ENCODE data around the gene MANSC4. TPM values are rescaled to one million over a fixed set of nuclear protein-coding genes. Genes with fewer than 3 reads are reported as not detected.

Gene MANSC4
- total and polyA plus RNA-seq, 2 experiments from 2014 or later: not detected

DNA sequence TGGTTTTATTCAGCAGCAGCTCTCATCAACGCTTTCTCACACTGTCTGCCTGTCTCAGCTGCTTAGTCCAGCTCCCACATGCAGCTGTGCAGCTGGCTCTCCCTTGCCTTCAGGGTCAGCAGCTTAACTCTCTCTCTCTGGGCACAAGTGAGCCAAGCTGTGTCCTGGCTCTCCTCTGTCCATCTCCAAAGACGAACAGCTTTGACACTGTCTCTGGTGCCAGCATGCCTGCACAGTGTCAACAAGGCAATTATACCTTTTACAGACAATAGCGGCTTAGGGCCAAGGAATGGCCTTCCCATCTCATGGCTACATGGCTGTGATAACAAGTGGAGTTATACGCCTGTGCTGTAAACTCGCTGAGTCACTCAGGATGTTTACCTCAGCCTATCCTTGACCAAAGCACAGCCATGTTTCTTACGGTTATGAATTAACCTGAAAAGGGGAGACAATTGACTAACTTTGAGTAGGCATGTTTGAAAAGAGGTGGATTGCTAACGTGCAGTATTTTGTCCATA, 38.4 kb upstream of the MANSC4 start:
- H4K20me1 ChIP-seq (ENCODE audit: insufficient read depth): no peaks in the 10 kb centered on the region
- no peak overlapping the region for H3K9ac ChIP-seq
- H3K9me2 ChIP-seq (ENCODE audit: insufficient read depth): no peaks in the 10 kb centered on the region
- H3K79me2 ChIP-seq (ENCODE audit: insufficient read depth): no peaks in the 10 kb centered on the region
- H3K4me2 ChIP-seq (ENCODE audit: unreplicated experiment): no peak overlapping the region
- no peaks in the 10 kb centered on the region for H3K36me3 ChIP-seq (ENCODE audit: low read depth)
- WGBS, 2 experiments (ENCODE audit: low coverage in 1 of 2, low lambda C conversion rate in 2 of 2, missing lambda C conversion rate in 2 of 2): 92 to 94% methylated on average over 7 of the region's 7 CpGs
- H3K4me3 ChIP-seq: no peak overlapping the region
- H3K27ac ChIP-seq: no peak overlapping the region
- no peak for DNase-seq
- H3F3A ChIP-seq (ENCODE audit: insufficient read depth): peaks cover 14% of the 10 kb centered on the region
- no peaks in the 10 kb centered on the region for H3K9me3 ChIP-seq (ENCODE audit: low read depth)
- in situ Hi-C loops (cut with MboI): no loop called here
- no peaks in the 10 kb centered on the region for H3K27me3 ChIP-seq (replicated peaks; ENCODE audit: insufficient read depth)
- H3K4me1 ChIP-seq (ENCODE audit: insufficient read depth): peaks cover 21% of the 10 kb centered on the region
- H2AFZ ChIP-seq: no peak overlapping the region
- TF ChIP-seq EZH2phosphoT487 (IDR thresholded peaks at IDR 0.05; ENCODE audit: insufficient read depth, low read depth) (no peak), EZH2 (IDR thresholded peaks at IDR 0.05; ENCODE audit: insufficient read depth, poor library complexity, severe bottlenecking) (no peak)

DNA sequence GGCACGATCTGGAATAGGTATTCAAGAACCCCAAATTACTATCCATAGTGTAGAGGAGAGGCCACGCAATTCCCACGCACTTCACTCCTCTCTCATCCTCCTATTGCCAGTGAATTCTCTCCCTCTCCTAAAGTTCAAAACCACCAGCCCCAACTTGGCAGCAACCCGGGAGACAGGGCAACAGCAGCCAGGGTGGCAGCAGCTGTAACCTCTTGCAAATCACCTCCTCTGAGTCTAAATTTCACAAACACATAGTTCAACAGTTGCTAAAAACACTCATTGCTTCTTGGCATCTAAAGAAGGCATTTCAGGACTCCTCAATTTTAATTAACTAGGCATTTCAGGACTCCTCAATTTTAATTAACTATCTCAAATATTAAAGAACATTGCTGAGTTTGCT, 37.7 kb upstream of the MANSC4 start:
- no peak for TF ChIP-seq EZH2phosphoT487 (IDR thresholded peaks at IDR 0.05; ENCODE audit: insufficient read depth, low read depth)
- no peak for TF ChIP-seq EZH2 (IDR thresholded peaks at IDR 0.05; ENCODE audit: insufficient read depth, poor library complexity, severe bottlenecking)
- Histone ChIP-seq H3K27ac (no peak overlapping the region), H3K4me3 (no peak overlapping the region), H3K4me2 (ENCODE audit: unreplicated experiment) (no peak overlapping the region), H3K27me3 (replicated peaks; ENCODE audit: insufficient read depth) (no peaks in the 10 kb centered on the region), H3F3A (ENCODE audit: insufficient read depth) (peaks cover 14% of the 10 kb centered on the region), H3K9ac (no peak overlapping the region), H3K79me2 (ENCODE audit: insufficient read depth) (no peaks in the 10 kb centered on the region), H3K36me3 (ENCODE audit: low read depth) (no peaks in the 10 kb centered on the region), H3K4me1 (ENCODE audit: insufficient read depth) (peaks cover 20% of the 10 kb centered on the region), H2AFZ (no peak overlapping the region), H4K20me1 (ENCODE audit: insufficient read depth) (no peaks in the 10 kb centered on the region), H3K9me2 (ENCODE audit: insufficient read depth) (no peaks in the 10 kb centered on the region), H3K9me3 (ENCODE audit: low read depth) (no peaks in the 10 kb centered on the region)
- in situ Hi-C loops (cut with MboI): no loop called here
- WGBS, 2 experiments (ENCODE audit: low coverage in 1 of 2, low lambda C conversion rate in 2 of 2, missing lambda C conversion rate in 2 of 2): 63 to 66% methylated on average over 4 of the region's 4 CpGs
- DNase-seq: no peak

GRCh38 chr12:27814851-27815591, 35.0 kb upstream of the MANSC4 start:
- Histone ChIP-seq H3F3A (ENCODE audit: insufficient read depth) (no peaks in the 10 kb centered on the region), H3K36me3 (ENCODE audit: low read depth) (no peaks in the 10 kb centered on the region), H3K79me2 (ENCODE audit: insufficient read depth) (no peaks in the 10 kb centered on the region), H3K9me2 (ENCODE audit: insufficient read depth) (no peaks in the 10 kb centered on the region), H3K27ac (no peak overlapping the region), H3K9ac (no peak overlapping the region), H3K4me2 (ENCODE audit: unreplicated experiment) (no peak overlapping the region), H3K27me3 (replicated peaks; ENCODE audit: insufficient read depth) (no peaks in the 10 kb centered on the region), H3K4me3 (no peak overlapping the region), H2AFZ (peak overlapping the region; percentile 62), H3K9me3 (ENCODE audit: low read depth) (no peaks in the 10 kb centered on the region), H3K4me1 (ENCODE audit: insufficient read depth) (no peaks in the 10 kb centered on the region), H4K20me1 (ENCODE audit: insufficient read depth) (no peaks in the 10 kb centered on the region)
- 25 to 28% methylated on average over 3 of the region's 3 CpGs for WGBS, 2 experiments (ENCODE audit: low coverage in 1 of 2, low lambda C conversion rate in 2 of 2, missing lambda C conversion rate in 2 of 2)
- in situ Hi-C loops (cut with MboI): no loop called here
- no peak for TF ChIP-seq EZH2 (IDR thresholded peaks at IDR 0.05; ENCODE audit: insufficient read depth, poor library complexity, severe bottlenecking)
- no peak for TF ChIP-seq EZH2phosphoT487 (IDR thresholded peaks at IDR 0.05; ENCODE audit: insufficient read depth, low read depth)
- DNase-seq: peak; percentile 17

DNA sequence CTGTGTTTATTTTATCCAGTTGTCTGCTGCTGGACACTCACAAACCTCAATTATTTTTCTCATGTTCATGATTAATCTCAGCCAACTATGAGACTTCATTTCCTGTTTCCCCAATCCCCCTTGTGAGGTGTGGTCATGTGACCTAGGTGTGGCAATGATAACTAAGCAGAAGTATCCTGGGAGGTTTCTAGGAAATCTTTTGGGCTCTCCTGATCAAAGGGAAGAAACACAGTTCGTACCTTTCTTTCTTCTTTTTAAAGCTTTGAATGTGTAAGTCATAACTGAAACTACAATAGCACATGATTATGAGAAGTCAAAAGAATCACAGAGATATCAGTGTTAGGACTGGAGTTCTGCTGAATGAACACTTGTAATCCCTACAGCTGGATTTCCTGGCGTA, 34.4 kb upstream of the MANSC4 start:
- Histone ChIP-seq H3K27me3 (replicated peaks; ENCODE audit: insufficient read depth) (no peaks in the 10 kb centered on the region), H2AFZ (peak overlapping the region; percentile 62), H3K9ac (no peak overlapping the region), H3K9me3 (ENCODE audit: low read depth) (no peaks in the 10 kb centered on the region), H3K36me3 (ENCODE audit: low read depth) (no peaks in the 10 kb centered on the region), H3K4me2 (ENCODE audit: unreplicated experiment) (no peak overlapping the region), H3K4me3 (no peak overlapping the region), H3K27ac (no peak overlapping the region), H3F3A (ENCODE audit: insufficient read depth) (no peaks in the 10 kb centered on the region), H3K4me1 (ENCODE audit: insufficient read depth) (no peaks in the 10 kb centered on the region), H4K20me1 (ENCODE audit: insufficient read depth) (no peaks in the 10 kb centered on the region), H3K9me2 (ENCODE audit: insufficient read depth) (no peaks in the 10 kb centered on the region), H3K79me2 (ENCODE audit: insufficient read depth) (no peaks in the 10 kb centered on the region)
- DNase-seq: peak; percentile 1
- no peak for TF ChIP-seq EZH2 (IDR thresholded peaks at IDR 0.05; ENCODE audit: insufficient read depth, poor library complexity, severe bottlenecking)
- TF ChIP-seq EZH2phosphoT487 (IDR thresholded peaks at IDR 0.05; ENCODE audit: insufficient read depth, low read depth): no peak
- in situ Hi-C loops (cut with MboI): no loop called here
- 47 to 48% methylated on average over 2 of the region's 2 CpGs for whole genome bisulfite sequencing, 2 experiments (ENCODE audit: low coverage in 1 of 2, low lambda C conversion rate in 2 of 2, missing lambda C conversion rate in 2 of 2)

All from GM23248 (cell line).